Vagina (tissue), 2 donors: ENCODE measurements around the gene CBLN2.

Source experiments
- CTCF ChIP-seq, 3 experiments: fragments of 450-650 bp in 2 of 3; fragments of 200-600 bp in 1 of 3; sonication (generic) in 1 of 3; IDR thresholded peaks; one replicate each; pipeline ENCODE4 v1.5.1; 2017 to 2019; ENCODE audit warnings: antibody characterized with exemption in 3 of 3, mild to moderate bottlenecking in 2 of 3, moderate library complexity in 2 of 3
- POLR2AphosphoS5 ChIP-seq, 2 donors: sonication (generic); formaldehyde crosslinking; IDR thresholded peaks; one replicate each; pipeline ENCODE4 v1.9.0; 2017; ENCODE audit warnings: antibody characterized with exemption in 2 of 2, mild to moderate bottlenecking in 2 of 2, low read depth in 1 of 2; ENCODE audit not compliant: insufficient read depth in 1 of 2

GRCh38 chr18:72539901-72540300 is 4.2 kb downstream of the CBLN2 start:
- TF ChIP-seq CTCF (IDR thresholded peaks at IDR 0.05), result no peak
- no peak for TF ChIP-seq POLR2AphosphoS5 (IDR thresholded peaks at IDR 0.05; ENCODE audit: insufficient read depth in 1 of 2, low read depth in 1 of 2)
